Esophagus squamous epithelium (tissue), 4 donors: Measurements from ENCODE around the gene ITGA6.

Source experiments
- CTCF ChIP-seq, 6 experiments: fragments of 450-650 bp in 4 of 6; fragments of 200-600 bp in 2 of 6; sonication (generic) in 2 of 6; IDR thresholded peaks; one replicate each; pipeline ENCODE4 v1.5.1; 2016 to 2019; ENCODE audit warnings: antibody characterized with exemption in 6 of 6, mild to moderate bottlenecking in 4 of 6, moderate library complexity in 4 of 6
- POLR2A ChIP-seq, 4 donors: fragments of 450-650 bp; IDR thresholded peaks; one replicate each; pipeline ENCODE4 v1.6.1; 2017; ENCODE audit warnings: antibody characterized with exemption in 4 of 4, mild to moderate bottlenecking in 4 of 4, moderate library complexity in 3 of 4

- TF ChIP-seq CTCF (IDR thresholded peaks at IDR 0.05), result no peak
- no peak for TF ChIP-seq POLR2A (IDR thresholded peaks at IDR 0.05)
Measured at GRCh38 chr2:172449911-172450550, 22.6 kb downstream of the ITGA6 start.
